ENCODE measurements around the gene NRG3.
"Not testable (repeated sequence)": the region's sequence is repeated elsewhere in the genome, so short reads cannot be mapped to it uniquely, and the experiment has no call there.

Gene NRG3

GRCh38 chr10:82980321-82980720 lies 1105.3 kb downstream of the NRG3 start:
- H3K9me3 ChIP-seq (ENCODE audit: insufficient read depth, low read depth, low read length): no peaks in the 10 kb centered on the region
- H3K4me1 ChIP-seq (ENCODE audit: insufficient read depth, low read length): no peaks in the 10 kb centered on the region

DNA sequence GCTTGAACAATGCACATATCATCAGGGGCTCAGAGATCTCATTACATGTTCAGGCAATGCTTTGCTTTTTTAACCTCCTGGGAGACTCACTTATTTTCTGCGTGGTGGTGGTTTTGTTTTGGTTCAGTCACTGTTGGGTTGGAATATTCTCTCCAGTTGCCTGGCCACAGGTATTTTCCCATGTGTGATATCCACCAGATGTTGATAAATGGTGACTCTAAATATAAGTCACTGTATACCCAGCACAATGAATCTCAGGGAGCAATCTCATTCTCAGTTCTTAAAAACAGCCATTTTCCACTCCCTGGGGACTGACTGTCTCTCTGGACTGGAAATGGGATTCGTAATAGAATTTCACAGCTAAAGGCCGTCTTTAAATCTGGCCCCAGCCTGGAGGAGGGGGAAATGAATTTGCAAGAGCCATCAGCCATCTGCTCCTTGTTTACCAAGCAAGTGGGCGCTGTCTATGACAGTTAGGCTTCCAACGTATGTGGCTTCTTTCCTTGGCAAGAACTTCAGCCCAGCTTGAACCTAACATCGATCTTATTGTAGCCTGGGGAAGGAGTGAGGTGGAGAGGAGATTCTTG lies 1106.2 kb downstream of the NRG3 start:
- no peaks in the 10 kb centered on the region for H3K36me3 ChIP-seq (ENCODE audit: insufficient read depth, low read depth, low read length)
- no peaks in the 10 kb centered on the region for H3K4me1 ChIP-seq (ENCODE audit: insufficient read depth, low read length)
- no peak overlapping the region for H3K9ac ChIP-seq (ENCODE audit: low read depth, low read length)
- no peak overlapping the region for H3K27ac ChIP-seq (ENCODE audit: low read length)
- H3K4me3 ChIP-seq (ENCODE audit: low read length): no peak overlapping the region
- no peaks in the 10 kb centered on the region for H3K27me3 ChIP-seq (ENCODE audit: insufficient read depth, low read length)
- no peaks in the 10 kb centered on the region for H3K9me3 ChIP-seq (ENCODE audit: insufficient read depth, low read depth, low read length)

More at GRCh38 chr10:82980321-82980720, 1105.3 kb downstream of the NRG3 start:
- Histone ChIP-seq H3K27me3 (ENCODE audit: insufficient read depth, low read length) (no peaks in the 10 kb centered on the region), H3K36me3 (ENCODE audit: insufficient read depth, low read depth, low read length) (no peaks in the 10 kb centered on the region), H3K4me3 (ENCODE audit: low read length) (no peak overlapping the region), H3K27ac (ENCODE audit: low read length) (no peak overlapping the region), H3K9ac (ENCODE audit: low read depth, low read length) (no peak overlapping the region)

GRCh38 chr10:82982110-82982608 lies 1107.2 kb downstream of the NRG3 start:
- Histone ChIP-seq H3K27me3 (ENCODE audit: insufficient read depth, low read length) (no peaks in the 10 kb centered on the region), H3K36me3 (ENCODE audit: insufficient read depth, low read depth, low read length) (no peaks in the 10 kb centered on the region), H3K4me3 (ENCODE audit: low read length) (no peak overlapping the region), H3K4me1 (ENCODE audit: insufficient read depth, low read length) (no peaks in the 10 kb centered on the region), H3K9me3 (ENCODE audit: insufficient read depth, low read depth, low read length) (no peaks in the 10 kb centered on the region), H3K9ac (ENCODE audit: low read depth, low read length) (no peak overlapping the region), H3K27ac (ENCODE audit: low read length) (no peak overlapping the region)

DNA sequence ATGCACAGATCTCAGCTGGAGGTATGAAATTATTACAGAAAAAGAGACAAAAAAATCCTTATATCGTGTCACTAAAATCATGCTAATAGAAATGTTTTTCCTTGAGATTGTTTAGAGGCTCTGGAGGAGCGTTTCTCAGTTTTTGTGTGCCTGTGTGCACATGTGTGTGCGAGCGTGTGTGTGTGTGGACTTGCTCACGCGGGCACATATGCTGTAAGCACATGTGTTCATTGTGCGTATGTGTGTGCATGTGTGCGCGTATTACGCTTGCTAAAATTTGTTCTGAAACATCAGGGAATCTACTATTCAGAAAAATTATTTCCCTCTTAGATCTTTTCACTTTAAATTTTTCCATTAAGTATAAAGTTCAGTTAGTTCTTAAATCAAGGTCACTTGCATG lies 1111.2 kb downstream of the NRG3 start:
- no peak overlapping the region for H3K9ac ChIP-seq (ENCODE audit: low read depth, low read length)
- H3K36me3 ChIP-seq (ENCODE audit: insufficient read depth, low read depth, low read length): no peaks in the 10 kb centered on the region
- H3K27ac ChIP-seq (ENCODE audit: low read length): no peak overlapping the region
- no peaks in the 10 kb centered on the region for H3K27me3 ChIP-seq (ENCODE audit: insufficient read depth, low read length)
- no peak overlapping the region for H3K4me3 ChIP-seq (ENCODE audit: low read length)
- no peaks in the 10 kb centered on the region for H3K4me1 ChIP-seq (ENCODE audit: insufficient read depth, low read length)
- no peaks in the 10 kb centered on the region for H3K9me3 ChIP-seq (ENCODE audit: insufficient read depth, low read depth, low read length)

DNA sequence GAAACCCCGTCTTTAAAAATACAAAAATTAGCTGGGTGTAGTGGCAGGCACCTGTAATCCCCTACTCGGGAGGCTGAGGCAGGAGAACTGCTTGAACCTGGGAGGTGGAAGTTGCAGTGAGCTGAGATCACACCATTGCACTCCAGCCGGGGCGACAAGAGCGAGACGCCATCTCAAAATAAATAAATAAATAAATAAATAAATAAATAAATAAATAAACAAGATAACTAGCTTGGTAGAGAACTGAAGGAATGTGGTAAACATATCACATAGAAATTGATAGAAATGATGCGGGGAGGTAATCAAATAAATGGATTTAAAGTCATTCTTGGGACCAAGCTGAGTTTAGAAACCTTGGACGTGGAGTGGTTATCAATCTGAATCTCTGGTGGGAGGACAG lies 1131.5 kb downstream of the NRG3 start:
- H3K9ac ChIP-seq (ENCODE audit: low read depth, low read length); H3K27ac ChIP-seq (ENCODE audit: low read length); H3K27me3 ChIP-seq (ENCODE audit: insufficient read depth, low read length); H3K4me1 ChIP-seq (ENCODE audit: insufficient read depth, low read length); H3K4me3 ChIP-seq (ENCODE audit: low read length); H3K36me3 ChIP-seq (ENCODE audit: insufficient read depth, low read depth, low read length); H3K9me3 ChIP-seq (ENCODE audit: insufficient read depth, low read depth, low read length): not testable (repeated sequence)

DNA sequence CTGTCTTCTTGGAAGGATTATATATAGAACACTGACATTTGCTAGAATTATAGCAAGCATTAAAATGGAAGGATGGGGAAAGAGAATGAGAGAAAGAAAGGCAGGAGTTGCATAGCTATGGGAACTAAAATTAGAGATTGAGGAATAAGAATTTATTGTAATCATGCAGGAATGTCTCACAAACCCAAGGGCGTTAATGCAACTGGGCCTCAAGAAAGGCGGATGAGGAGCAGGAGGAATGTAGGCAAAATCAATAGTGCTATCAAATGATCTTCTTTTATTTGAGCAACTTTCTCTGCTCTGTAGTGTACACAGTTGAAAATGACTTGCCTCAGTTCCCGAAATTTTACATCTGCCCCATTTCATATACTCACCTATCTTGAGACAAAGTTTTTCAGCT lies 1132.5 kb downstream of the NRG3 start:
- Histone ChIP-seq H3K9me3 (ENCODE audit: insufficient read depth, low read depth, low read length) (no peaks in the 10 kb centered on the region), H3K27me3 (ENCODE audit: insufficient read depth, low read length) (no peaks in the 10 kb centered on the region), H3K4me3 (ENCODE audit: low read length) (no peak overlapping the region), H3K9ac (ENCODE audit: low read depth, low read length) (no peak overlapping the region), H3K4me1 (ENCODE audit: insufficient read depth, low read length) (peaks cover 3% of the 10 kb centered on the region; the same call in 1 of the 2 replicates), H3K27ac (ENCODE audit: low read length) (no peak overlapping the region), H3K36me3 (ENCODE audit: insufficient read depth, low read depth, low read length) (no peaks in the 10 kb centered on the region)

GRCh38 chr10:83012866-83013265 lies 1137.9 kb downstream of the NRG3 start:
- no peaks in the 10 kb centered on the region for H3K36me3 ChIP-seq (ENCODE audit: insufficient read depth, low read depth, low read length)
- H3K4me3 ChIP-seq (ENCODE audit: low read length): no peak overlapping the region
- no peak overlapping the region for H3K9ac ChIP-seq (ENCODE audit: low read depth, low read length)
- H3K4me1 ChIP-seq (ENCODE audit: insufficient read depth, low read length): peaks cover 5% of the 10 kb centered on the region; the same call in 1 of the 2 replicates
- H3K9me3 ChIP-seq (ENCODE audit: insufficient read depth, low read depth, low read length): no peaks in the 10 kb centered on the region
- no peak overlapping the region for H3K27ac ChIP-seq (ENCODE audit: low read length)
- H3K27me3 ChIP-seq (ENCODE audit: insufficient read depth, low read length): no peaks in the 10 kb centered on the region

DNA sequence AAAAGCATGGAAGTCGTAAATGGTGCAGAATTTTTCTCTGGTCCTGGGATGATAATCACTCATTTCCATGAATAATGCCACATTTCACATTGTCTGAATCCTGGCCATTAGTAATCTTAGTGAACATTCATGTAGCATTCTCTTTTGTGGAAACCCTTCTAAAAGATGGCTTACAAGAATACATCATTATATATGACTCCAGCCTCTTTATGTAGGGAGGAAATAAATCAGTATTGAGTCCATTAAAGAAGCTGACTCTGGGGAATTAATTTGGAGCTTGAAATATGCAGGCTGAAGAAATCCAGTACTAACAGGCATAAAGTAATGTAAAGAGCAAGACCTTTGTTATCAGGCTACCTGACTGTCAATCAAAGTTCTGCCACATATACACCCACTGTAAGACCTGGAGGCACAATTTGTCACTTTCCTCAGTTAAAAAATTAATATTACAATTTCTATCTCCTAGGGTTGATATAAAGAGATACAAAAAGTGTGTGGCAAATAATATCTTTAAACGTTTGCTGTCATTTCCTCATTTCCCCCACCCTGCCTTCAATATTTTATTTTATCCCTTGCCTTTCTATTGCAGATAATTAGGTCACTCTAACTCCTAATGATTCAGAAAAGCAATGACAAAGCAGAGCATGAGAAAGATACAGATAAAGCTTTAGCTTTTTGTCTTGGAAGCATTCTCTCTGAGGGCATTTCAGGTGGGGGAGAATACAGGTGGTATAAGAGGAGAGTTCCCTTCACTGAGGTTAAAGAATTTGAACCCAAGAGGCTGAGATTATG lies 1142.3 kb downstream of the NRG3 start:
- no peaks in the 10 kb centered on the region for H3K36me3 ChIP-seq (ENCODE audit: insufficient read depth, low read depth, low read length)
- H3K4me3 ChIP-seq (ENCODE audit: low read length): no peak overlapping the region
- no peak overlapping the region for H3K9ac ChIP-seq (ENCODE audit: low read depth, low read length)
- no peaks in the 10 kb centered on the region for H3K27me3 ChIP-seq (ENCODE audit: insufficient read depth, low read length)
- H3K4me1 ChIP-seq (ENCODE audit: insufficient read depth, low read length): peaks cover 5% of the 10 kb centered on the region; the same call in 1 of the 2 replicates
- peaks cover 3% of the 10 kb centered on the region; the same call in 1 of the 2 replicates for H3K9me3 ChIP-seq (ENCODE audit: insufficient read depth, low read depth, low read length)
- H3K27ac ChIP-seq (ENCODE audit: low read length): no peak overlapping the region

DNA sequence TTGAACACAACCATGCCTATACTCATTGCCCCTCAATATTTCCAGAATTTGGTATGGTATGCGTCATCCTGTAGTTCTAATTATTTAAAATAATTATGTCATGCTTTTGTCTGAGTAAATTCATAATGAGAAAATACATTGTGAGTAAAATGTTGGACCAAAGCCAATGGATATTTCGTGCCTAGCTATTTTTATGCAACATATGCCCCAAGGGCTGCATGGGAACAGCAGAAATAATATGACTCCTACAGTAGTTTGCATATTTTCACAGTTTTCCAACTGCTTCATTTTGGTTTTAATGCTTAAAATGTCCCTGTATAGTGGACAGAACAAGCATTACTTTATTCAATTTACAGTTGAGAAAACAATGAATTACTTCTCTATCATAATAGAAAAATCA lies 1148.7 kb downstream of the NRG3 start:
- Histone ChIP-seq H3K36me3 (ENCODE audit: insufficient read depth, low read depth, low read length) (no peaks in the 10 kb centered on the region), H3K27ac (ENCODE audit: low read length) (no peak overlapping the region), H3K9ac (ENCODE audit: low read depth, low read length) (no peak overlapping the region), H3K27me3 (ENCODE audit: insufficient read depth, low read length) (no peaks in the 10 kb centered on the region), H3K4me1 (ENCODE audit: insufficient read depth, low read length) (no peaks in the 10 kb centered on the region), H3K9me3 (ENCODE audit: insufficient read depth, low read depth, low read length) (peaks cover 3% of the 10 kb centered on the region; the same call in 1 of the 2 replicates), H3K4me3 (ENCODE audit: low read length) (no peak overlapping the region)

All from iPS-20b (cell line).